NCI-H69 (cell line): ENCODE data around the gene IL12B.
A peak's percentile ranks its signal among the peaks of the same experiment; 100 is the strongest.
"Not testable (repeated sequence)": the region's sequence is repeated elsewhere in the genome, so short reads cannot be mapped to it uniquely, and the experiment has no call there.

ENCODE experiments used
- DNase-seq: peaks from one replicate; lab custom pipeline; 2025; lab: John Stamatoyannopoulos, UW

The IL12B gene

DNA sequence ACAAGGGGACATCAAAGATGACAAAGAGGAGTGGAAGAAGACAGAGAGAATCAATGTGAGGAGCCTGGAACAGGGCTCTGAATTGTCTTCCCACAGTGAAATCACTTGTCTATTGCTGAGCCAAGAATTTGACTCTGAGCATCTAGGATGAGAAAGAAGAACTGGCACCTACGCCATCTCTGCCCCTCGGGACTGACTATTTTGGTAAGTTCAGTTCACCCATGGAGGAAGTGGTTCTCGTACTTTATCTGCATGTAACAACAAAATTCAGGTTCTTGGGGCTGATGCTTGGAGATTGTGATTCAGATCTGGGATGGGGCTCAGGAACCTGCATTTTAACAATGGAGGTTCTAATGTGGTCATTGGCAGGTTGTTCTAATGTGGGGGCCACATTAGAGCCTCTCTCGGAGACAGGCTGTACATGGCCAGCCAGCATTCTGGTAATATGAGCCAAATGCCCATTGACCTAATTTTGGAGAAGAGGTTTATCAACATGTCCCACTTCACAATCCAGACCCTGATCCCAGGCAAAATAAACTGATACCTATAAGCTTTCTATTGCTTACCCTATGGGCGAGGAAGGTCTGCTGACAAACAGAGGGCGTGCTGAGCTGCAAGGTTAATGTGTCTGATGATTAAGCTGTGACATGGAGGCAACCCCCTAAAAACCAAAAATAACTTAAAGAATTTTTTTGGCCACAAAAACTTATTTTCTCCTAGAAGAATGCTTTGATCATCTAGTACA lies 2.7 kb upstream of the IL12B start:
- DNase-seq: no peak

DNA sequence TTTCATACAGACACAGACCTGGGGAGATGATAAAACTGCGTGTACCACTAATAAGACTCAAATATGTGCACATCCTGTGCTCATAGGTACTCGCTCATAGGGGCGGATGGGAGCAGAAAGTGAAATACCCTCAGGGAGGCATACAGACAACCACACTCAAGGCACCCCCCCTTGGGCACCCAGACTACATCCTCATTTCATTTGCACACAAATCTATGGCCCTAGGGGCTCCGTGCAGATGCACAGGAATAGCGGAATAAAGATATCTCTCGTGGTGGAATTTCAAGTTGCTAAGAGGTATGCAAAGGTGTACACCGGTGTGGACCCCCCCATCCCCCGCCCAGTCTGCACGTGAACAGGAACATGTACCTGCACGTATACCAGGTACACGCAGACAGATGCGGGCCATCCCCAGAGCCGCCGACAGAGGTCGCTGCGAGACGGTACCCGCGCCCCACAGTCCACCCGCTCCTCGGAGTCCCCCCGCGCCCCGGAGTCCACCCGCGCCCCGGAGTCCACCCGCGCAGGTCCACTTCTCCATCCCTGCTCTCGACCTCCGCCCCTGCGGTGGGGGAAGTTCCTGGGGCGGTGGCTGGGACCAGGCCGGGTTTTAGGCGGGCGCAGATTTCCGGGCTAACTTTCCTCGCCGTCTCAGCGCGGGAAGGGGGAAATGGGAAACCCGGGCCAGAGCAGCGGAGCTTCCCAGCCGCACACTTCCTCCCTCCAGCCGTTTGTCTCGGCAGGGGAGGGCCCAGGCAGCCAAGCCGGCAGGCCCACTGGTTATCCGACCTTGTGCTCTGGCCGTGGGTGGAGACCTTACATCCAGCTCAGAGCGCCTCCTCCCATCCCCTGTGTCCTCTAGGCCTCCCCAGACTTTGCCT lies 1.0 kb upstream of the IL12B start:
- peak; percentile 80 for DNase-seq

DNA sequence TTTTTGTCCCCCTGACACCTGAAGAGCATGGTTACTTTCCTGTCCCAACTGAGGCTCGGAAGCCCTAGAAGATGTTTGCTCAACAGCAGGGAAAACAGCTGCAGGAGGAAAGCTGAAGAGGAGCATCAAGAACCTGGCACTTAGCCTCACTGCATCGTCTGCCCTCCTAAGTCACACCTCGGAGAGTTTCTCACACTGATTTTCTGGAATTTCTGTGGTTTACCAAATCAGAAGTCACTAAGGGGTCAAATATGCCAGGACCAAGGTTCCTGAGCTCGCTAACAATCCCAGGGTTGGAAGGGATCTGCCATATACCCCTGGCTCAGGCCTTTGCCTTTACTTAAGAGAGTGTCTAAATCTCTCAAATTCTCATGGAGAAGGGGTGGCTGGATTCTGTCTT lies 5.3 kb downstream of the IL12B start:
- no peak for DNase-seq

DNA sequence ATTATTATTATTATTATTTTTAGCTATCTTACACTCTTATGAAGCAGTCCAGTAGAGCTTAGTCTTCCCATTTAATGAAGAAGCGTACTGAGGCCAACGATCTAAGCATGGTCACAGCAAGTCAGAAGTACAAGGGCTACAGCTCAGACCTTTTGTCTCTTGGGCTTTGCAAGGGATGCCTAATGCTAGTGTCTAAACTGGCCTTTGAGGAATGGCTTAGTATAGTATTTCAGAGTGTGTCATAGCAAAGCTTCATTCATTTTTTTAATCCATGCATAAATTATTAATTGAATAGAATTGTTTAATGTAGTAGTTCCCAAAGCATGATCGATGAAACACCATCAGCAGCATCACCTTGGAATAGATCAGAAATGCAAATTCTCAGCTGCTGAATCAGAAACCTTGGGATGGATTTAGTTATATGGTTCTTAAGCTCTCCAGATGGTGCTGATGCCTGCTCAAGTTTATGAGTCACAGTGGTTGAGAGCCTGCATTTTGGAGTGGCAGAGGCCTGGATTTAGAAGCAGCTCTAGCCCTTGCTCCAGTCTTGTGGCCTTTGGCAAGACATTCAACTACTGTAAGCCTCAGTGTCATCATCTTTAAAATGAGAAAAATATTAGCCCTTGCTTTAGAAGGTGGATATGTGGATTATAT lies 6.1 kb downstream of the IL12B start:
- no peak for DNase-seq

DNA sequence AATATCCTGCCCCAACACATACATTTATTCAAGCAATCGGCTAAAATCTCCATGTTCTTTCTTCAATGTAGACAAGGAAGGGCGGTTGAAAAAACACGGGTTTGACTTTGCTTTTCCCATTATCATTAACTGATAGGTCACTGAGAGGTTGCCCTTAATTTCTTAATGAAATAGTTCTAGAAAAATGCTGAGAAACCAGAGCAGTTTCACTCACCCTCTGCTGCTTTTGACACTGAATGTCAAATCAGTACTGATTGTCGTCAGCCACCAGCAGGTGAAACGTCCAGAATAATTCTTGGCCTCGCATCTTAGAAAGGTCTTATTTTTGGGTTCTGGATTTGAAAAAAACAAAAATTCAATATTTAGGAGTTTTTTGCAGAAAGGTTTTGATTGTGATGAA lies 8.1 kb downstream of the IL12B start:
- no peak for DNase-seq

DNA sequence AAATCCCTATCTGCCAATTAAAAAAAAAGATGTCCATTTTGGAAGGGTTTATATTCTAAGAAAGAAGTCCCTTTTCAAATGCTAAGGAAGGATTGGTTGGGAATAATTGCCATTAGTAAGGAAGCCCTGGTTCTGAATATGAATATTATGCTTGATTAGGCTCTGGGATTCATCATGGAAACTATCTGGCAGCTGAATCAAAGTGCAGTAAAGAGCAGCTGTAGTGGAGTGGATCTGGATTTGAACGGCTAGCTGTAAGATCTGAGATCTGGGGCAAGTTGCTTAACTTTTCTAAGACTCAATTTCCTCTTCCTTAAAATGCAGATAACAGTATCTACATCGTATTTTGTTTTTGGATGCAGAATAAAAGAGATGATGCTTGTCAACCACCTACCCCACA lies 10.5 kb downstream of the IL12B start:
- DNase-seq: no peak

DNA sequence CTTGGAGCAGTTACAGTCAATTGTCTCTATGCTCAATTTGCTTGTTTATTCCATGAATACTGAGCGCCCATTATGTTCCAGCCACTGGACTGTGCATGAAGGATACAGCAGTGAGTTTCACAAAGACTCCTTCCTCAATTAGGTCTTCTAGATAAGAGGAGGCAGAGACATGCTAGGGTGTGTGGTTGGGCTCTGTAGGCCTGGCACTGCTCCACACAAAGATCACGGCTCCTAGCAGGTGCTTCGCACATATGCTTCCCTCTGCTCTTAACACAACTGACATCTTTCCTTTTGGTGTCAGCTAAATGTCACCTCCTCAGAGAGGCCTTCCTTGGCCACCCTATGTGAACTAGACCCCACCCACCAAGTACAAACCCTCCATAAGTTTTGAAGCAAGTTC lies 10.9 kb downstream of the IL12B start:
- no peak for DNase-seq

DNA sequence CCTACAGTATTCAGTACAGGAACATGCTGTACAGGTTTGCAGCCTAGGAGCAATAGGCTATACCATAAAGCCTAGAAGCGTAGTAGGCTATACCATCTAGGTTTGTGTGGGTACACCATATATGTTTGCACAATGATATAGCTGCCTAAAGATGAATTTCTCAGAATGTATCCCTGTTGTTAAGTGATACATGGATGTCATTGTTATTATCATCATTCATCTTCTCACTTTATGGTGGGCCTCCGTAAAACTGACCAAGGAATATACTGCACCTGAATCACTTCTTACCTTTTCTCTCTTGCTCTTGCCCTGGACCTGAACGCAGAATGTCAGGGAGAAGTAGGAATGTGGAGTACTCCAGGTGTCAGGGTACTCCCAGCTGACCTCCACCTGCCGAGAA lies 11.8 kb downstream of the IL12B start:
- DNase-seq: no peak

DNA sequence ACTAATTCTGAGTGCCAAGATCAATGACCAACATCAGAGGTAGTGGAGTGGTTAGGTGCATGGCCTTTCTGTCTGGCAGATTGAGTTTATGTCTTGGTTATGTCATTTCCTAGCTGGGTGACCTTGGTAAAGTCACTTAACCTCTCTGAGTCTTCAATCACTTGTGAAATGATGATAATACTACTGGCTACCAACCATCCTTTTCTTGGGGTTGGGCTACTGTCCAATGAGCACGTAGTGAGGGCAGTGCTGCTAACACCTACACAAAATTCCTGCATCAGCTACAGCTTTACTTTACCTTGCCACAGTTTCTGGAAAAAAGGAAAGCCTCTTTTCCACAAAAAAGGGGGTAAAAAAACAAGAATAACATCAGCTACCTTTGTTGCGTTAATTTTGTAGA lies 12.4 kb downstream of the IL12B start:
- no peak for DNase-seq

DNA sequence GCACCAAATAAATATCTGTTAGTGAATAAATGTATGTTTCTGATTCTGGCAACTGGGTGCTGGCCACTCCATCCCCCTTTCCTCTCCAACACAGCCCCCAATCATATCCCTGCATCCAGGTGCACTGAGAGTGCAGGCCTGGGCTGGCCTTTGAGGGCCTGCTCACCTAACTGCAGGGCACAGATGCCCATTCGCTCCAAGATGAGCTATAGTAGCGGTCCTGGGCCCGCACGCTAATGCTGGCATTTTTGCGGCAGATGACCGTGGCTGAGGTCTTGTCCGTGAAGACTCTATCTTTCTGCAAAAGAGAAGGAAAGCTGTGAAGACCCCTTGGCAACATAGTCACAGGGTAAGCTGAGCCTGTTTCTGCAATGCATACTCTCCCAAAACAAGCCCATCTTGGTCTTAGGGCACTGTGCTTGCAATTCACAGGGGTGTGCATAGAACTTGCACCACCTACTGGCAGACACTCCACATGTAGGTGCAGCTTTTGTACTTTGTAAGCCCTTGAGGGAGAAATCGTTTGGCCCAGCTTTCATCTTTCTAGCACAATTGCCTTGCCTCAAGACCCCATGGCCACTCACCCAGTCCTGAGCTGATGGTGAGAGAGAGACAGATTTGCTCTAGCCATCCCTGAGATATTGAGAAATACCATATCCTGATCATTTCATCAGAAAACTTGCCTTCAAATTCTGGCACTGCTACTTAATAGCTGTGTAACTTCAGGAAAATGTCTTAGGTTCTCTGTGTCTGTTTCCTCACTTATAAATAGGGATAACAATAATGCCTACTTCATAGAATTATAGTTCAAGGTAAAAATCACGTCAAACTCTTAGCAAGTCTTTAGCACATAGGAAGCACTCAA lies 13.5 kb downstream of the IL12B start:
- DNase-seq: peak; percentile 65

DNA sequence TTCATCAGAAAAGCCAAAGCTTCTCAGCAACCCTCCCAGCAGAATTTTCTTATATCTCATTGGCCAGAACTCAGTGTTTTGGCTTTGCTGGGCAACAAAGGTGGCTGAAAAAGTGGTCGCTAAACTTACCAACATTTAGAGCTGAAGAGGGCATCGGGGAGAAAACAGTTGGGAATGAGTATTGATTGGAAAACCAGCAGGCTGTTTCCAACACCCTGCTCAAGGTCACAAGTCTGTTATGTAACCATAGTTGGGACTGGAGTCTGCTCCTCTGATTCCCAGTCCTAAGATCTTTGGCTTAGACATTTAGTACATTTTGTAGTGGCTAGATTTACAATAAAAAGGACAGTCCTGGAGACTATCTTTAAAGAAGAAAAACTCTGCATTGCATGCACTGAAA lies 17.1 kb downstream of the IL12B start:
- no peak for DNase-seq

DNA sequence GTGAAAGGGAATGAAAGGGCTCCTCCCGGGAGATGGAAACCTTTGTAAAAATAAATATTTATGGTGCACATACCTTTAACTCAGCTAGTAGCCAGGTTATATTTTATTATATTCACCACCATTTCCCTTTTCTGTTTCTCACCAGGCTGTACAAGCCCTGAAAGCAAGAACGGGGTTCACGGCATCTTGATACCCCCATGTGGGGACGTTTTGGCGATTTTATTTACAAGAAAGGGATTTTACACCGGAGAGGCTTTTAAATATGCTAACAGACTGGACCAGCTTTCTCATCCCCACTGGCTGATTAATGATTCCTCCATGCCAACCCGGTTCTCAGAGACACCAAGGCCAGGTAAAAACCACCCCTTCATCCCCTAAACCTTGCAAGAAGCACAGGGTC lies 19.2 kb downstream of the IL12B start:
- no peak for DNase-seq

DNA sequence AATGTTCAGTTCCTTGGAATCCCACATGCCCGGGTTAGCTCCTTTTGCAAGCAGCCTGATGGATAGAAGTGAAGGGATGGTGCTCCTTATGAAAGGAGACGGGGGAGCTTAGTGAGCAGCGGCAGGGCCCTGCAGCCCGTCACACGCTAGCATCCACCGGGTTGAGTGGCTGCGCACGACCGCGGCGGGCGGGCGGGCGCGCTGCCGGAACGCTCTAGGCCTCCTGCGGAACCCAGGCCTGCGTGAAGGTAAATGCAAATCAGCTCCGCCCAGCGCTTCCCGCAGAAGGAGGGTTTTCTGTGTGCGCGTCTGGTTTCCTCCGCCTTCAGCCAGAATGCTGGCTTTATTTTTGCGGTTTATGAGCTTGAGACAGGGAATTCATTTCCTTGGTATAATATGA lies 19.8 kb downstream of the IL12B start:
- peak; percentile 81 for DNase-seq

DNA sequence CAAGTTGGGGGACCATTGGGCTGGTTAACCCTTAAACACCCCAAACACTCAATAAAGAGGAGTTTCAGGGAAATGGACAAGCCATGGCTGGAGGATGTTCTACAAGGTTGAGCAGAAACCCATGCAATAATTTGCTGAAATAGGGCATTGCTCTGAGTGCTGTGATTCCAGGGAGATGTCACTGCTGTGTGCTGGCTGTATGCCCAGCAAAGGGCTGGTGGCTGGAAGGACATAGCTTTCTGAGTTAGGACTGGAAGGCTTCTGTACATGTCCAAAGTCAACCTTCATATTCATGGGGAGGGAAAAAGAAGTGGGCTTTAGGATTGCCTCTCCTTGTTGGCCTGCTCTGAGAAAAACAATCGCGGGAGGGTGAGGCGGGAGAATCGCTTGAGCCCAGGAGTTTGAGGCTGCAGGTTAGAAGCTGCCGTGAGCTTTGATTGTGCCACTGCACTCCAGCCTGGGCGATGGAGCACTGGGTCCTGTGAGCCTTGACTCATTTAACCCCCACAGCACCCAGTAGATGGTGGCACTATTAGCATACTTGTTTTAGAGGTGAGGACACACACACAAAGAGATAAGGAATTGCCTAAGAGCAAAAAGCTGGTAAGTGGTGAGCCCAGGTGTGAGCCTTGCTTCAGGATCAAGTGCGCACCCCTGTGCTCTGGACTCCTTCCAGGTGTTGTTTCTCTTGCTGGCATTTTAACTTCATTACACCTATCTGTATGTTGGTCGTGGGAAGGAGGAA lies 20.4 kb downstream of the IL12B start:
- DNase-seq: peak; percentile 44

DNA sequence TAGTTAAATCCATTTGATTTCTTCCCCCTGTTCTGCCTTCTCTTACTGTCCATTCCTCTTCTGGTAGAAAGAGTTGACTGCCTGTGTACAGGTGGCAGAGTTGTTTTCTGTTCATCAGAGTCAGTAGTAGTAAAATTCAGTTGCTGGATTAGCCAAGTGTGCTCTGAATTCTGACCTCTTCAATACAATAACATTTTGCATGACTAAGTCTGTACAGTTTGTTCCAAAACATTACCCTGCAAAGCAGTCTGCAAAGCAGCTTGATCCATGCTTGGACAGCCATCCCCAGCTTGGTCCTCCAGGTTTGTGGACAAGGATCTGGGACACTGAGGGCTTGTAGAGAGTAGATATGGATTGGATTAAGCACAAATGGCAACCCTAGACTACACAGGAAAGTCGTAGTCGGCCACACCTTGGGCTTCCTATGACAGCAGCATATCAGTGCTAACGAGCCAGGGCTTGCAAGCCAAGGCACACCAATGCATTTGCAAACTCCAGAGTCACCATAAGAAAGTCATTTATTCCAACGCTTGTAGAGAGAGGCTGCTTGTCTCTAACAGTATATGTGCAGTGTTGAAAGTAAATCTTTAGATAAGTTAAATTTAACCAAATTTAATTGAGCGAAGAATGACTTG lies 25.2 kb downstream of the IL12B start:
- no peak for DNase-seq

DNA sequence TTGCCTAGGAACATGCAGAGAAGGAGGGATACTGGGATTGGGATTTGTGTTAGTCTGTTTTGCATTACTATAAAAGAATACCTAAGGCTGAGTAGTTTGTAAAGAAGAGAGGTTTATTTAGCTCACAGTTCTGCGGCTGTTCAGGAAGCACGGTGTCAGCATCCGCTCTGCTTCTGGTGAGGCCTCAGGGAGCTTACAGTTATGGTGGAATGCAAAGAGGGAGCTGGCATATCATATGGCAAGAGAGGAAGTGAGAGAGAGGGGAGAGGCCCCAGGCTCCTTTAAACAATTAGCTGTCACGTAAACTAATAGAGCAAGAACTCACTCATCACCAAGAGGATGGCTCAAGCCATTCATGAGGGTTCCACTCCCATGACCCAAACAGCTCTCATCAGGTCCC lies 27.0 kb downstream of the IL12B start:
- no peak for DNase-seq

DNA sequence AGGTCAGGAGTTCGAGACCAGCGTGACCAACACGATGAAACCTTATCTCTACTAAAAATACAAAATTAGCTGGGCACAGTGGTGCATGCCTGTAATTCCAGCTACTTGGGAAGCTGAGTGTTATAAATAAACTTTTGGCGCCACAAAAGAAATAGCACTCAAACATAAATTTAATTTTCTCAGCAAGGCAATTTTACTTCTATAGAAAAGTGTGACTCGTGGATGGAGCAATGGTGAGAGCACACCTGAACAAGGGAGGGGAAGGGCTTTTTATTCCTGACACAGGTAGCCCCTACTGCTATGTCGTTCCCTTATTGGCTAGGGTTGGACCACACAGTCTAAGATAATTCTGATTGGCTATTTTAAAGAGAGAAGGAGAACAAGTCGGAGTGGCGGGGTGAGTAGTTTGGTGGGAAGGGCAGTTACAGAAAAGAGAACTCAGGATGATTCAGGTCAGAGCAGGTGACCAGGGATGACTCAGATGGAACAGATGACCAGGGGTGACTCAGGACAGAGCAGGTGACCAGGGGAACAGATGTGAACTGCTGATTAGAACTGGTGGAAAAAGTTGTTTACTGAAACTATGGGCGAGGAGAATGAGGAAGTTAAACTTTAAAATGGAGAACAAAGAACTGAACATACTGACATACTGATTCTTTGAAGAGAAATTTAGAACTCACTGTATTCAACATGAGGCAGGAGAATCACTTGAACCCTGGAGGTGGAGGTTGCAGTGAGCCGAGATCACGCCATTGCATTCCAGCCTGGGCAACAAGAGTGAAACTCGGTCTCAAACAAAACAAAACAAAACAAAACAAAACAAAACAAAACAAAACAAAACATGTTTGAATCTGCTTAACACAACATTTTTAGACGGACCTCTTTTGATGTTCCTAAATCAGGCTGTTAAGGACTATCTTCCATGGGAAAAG lies 28.1 kb downstream of the IL12B start:
- DNase-seq: not testable (repeated sequence)

DNA sequence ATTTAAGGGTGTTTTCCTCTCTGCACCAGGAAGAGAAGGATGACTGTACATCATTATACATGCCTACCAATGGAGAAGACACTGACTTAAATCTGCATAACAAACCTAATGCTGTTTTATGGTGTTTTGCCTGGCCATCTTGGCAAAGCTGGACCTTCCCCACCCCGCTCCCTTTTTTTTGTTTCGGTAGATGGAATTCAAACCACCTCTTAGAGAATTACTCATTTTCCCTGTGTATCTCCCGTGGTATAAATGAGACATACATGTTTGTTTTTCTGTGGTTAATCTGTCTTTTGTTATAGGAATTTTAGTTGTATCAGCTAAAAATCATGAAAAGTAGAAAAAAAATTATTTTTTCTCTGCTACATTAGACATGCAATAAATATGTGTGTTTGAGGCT lies 28.8 kb downstream of the IL12B start:
- no peak for DNase-seq

DNA sequence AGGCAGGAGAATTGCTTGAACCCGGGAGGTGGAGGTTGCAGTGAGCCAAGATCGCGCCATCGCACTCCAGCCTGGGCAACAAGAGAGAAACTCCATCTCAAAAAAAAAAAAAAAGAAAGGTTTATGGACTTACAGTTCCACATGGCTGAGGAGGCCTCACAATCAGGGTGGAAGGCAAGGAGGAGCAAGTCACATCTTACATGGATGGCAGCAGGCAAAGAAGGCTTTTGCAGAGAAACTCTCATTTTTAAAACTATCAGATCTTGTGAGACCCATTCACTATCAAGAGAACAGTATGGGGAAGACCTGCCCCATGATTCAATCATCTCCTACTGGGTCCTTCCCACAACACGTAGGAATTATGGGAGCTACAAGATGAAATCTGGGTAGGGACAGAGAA lies 33.0 kb downstream of the IL12B start:
- not testable (repeated sequence) for DNase-seq

DNA sequence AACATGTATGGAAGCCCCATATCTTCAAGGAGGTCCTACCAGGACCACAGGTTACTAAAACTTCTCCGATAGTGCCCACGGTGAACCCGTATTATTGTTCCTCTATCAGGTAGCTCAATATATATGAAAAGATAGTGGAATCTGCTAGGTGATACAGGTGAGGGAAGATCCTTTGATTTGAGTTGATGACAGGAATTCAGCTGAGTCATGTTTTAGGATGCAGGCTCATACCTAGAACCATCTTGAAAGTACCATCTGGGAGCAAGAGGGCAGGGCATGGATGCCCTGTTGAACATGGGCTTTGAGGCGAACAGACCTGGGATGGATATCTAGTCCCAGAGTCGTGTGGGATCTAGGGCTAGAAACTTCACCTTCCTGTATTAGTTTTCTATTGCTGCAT lies 35.4 kb downstream of the IL12B start:
- no peak for DNase-seq
